ENCODE measurements around the gene DISP2.

The DISP2 gene

DNA sequence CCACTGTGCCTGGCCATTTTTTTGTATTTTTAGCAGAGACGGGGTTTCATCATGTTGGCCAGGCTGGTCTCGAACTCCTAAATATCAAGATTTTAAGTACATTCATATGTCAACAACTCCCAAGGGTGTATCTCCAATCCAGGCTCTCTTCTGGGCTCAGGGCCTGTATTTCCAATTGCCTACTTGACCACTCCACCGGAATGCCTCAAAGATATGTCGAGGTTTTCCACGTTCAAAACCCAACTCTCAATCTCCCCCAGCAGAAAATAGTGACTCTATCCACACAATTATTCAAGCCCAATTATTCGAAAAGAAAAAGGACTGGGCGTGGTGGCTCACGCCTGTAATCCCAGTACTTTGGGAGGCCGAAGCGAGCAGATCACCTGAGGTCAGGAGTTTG, 22.6 kb downstream of the DISP2 start:
- peaks cover 15% of the 10 kb centered on the region for H3K36me3 ChIP-seq
- TF ChIP-seq, protein P1, sequence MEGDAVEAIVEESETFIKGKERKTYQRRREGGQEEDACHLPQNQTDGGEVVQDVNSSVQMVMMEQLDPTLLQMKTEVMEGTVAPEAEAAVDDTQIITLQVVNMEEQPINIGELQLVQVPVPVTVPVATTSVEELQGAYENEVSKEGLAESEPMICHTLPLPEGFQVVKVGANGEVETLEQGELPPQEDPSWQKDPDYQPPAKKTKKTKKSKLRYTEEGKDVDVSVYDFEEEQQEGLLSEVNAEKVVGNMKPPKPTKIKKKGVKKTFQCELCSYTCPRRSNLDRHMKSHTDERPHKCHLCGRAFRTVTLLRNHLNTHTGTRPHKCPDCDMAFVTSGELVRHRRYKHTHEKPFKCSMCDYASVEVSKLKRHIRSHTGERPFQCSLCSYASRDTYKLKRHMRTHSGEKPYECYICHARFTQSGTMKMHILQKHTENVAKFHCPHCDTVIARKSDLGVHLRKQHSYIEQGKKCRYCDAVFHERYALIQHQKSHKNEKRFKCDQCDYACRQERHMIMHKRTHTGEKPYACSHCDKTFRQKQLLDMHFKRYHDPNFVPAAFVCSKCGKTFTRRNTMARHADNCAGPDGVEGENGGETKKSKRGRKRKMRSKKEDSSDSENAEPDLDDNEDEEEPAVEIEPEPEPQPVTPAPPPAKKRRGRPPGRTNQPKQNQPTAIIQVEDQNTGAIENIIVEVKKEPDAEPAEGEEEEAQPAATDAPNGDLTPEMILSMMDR (IDR thresholded peaks at IDR 0.05; ENCODE audit: low read depth, low read length), result no peak
- no peak overlapping the region for H3K4me3 ChIP-seq (ENCODE audit: low read depth, low read length)
- DNase-seq, result no peak
- no peaks in the 10 kb centered on the region for H3K9me3 ChIP-seq (ENCODE audit: severe bottlenecking)
- H3K27me3 ChIP-seq (ENCODE audit: insufficient read depth, low read depth, severe bottlenecking), result no peaks in the 10 kb centered on the region
- H3K27ac ChIP-seq, result no peak overlapping the region

DNA sequence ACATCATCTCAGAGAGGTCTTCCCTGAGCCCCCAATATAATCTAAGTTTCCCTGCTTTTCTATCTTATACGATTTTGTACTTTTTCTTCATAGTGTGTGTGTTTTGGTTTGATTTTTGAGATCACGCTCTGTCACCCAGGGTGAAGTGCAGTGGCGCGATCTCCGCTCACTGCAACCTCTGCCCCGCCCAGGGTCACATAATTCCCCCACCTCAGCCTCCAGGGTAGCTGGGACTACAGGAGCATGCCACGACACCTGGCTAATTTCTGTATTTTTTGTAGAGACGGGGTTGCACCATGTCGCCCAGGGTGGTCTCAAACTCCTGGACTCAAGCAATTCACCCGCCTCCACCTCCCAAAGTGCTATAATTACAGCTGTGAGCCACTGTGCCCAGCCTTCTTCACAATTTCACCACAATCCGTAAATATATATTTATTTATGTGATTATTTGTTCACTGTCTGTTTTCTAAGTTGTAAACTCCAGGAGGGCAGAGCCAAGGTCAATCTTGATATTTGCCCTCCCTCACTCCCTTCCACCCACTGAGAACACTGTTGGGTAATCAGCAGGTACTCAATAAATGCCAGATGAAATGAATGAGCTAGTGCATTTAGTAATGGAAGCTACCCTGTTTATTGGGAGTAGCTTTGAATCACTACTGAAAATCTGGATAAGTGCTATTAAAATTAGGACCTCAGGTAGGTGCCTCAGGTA, 24.0 kb downstream of the DISP2 start:
- H3K36me3 ChIP-seq, result peaks cover 26% of the 10 kb centered on the region
- no peaks in the 10 kb centered on the region for H3K9me3 ChIP-seq (ENCODE audit: severe bottlenecking)
- TF ChIP-seq, protein P1 (IDR thresholded peaks at IDR 0.05; ENCODE audit: low read depth, low read length), result no peak
- no peaks in the 10 kb centered on the region for H3K27me3 ChIP-seq (ENCODE audit: insufficient read depth, low read depth, severe bottlenecking)
- H3K4me3 ChIP-seq (ENCODE audit: low read depth, low read length), result no peak overlapping the region
- DNase-seq, result no peak
- H3K27ac ChIP-seq, result peak overlapping the region; percentile 33; the same call in 1 of the 2 replicates

DNA sequence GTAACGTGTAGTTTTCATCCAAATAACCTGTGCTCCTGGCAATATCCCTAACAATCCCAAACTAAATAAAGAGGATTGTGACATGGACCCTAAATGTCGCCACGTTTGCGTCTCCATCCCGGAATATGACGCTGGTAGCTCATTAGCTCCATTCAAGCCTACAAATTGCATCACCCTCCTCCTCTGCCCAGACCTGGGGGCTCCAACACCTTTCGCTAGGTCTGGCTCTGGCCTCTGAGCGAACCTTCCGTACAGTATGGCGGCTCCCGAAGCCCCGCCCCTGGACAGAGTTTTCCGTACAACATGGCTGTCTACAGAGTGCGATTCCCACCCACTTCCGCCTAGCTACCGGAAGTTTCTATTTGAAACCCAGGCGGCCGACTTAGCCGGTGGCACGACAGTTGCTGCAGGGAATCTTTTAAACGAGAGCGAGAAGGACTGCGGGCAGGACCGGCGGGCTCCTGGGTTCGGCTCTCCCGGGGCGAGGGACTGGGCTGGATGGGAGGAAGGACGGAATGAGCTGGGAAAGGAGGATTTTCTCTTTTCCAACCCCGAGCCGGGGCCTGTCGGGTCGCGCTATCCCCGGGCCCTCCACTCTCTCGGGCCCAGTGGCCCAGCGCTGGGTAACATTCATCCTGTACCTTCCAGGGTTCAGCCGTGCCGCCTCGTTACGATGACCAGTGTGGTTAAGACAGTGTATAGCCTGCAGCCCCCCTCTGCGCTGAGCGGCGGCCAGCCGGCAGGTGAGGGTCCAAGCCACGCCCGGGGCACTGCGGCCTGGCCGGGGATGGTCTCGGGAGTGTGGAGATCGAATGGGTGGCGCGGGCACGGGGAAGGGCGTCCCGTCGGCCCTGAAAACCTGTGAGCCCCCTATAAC, 24.8 kb downstream of the DISP2 start, which contains the start of gene KNSTRN:
Gene KNSTRN (plus strand): TSS at position 142 of the 877 bp plus-strand sequence. CDS start 115 bp downstream, at position 257.
- no peaks in the 10 kb centered on the region for H3K27me3 ChIP-seq (ENCODE audit: insufficient read depth, low read depth, severe bottlenecking)
- peak within 1 kb of the TSS; percentile 88 for H3K27ac ChIP-seq
- peak; percentile 94 for DNase-seq
- TF ChIP-seq, protein P1 (IDR thresholded peaks at IDR 0.05; ENCODE audit: low read depth, low read length), result no peak
- H3K4me3 ChIP-seq (ENCODE audit: low read depth, low read length), result peak within 1 kb of the TSS; percentile 71
- H3K36me3 ChIP-seq, result peaks cover 35% of the 10 kb centered on the region
- no peaks in the 10 kb centered on the region for H3K9me3 ChIP-seq (ENCODE audit: severe bottlenecking)

DNA sequence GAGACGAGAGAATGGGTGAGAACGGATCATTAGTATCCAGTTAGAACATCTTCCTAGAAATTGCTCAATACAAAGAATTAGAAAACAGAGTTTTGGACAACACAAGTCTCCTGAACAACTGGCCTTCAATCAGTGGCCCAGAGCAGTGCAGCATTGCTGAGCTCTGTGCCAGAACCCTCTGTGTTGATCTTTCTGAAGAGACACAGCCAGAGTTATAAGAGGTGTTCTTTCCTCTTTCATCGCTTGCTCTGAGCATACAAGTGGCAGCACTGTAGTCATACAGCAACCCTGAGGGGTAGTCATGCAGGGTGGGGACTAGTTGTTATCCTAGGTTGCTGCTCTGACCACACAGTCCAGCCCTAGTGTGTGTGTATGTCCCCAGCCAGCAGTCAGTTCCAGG, 28.5 kb downstream of the DISP2 start:
- Histone ChIP-seq H3K36me3 (peaks cover 71% of the 10 kb centered on the region), H3K9me3 (ENCODE audit: severe bottlenecking) (no peaks in the 10 kb centered on the region), H3K27me3 (ENCODE audit: insufficient read depth, low read depth, severe bottlenecking) (no peaks in the 10 kb centered on the region), H3K27ac (no peak overlapping the region), H3K4me3 (ENCODE audit: low read depth, low read length) (no peak overlapping the region)
- DNase-seq, result no peak
- TF ChIP-seq, protein P1 (IDR thresholded peaks at IDR 0.05; ENCODE audit: low read depth, low read length), result no peak

DNA sequence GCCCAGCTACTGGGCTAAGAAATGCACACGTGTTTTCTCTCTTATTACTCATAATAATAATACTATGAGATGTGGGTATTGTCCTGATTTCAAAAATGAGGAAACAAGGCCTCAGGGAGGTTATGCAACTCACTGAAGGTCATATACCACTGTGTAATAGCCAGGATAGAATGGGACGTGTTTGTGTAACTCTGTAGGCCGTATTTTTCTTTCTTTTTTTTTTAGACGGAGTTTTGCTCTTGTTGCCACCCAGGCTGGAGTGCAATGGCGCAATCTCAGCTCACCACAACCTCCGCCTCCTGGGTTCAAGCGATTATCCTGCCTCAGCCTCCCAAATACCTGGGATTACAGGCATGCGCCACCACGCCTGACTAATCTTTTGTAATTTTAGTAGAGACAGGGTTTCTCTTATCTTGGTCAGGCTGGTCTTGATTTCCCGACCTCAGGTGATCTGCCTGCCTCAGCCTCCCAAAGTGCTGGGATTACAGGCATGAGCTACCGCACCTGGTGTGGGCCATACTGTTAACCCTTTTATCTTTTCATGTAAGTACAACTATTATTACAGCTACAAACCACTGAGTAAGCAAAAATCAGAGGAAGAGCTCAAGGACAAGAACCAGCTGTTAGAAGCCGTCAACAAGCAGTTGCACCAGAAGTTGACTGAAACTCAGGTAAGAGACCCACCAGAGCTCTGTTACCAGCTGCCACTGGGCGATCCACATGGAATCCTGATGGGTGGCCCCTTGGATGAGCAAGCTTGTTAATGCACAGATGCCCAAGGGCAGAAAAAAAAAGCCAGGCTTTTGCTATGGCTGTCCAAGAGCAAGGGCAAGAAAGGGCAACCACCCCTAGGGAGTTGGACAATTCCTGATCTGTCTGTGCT, 31.2 kb downstream of the DISP2 start:
- Histone ChIP-seq H3K36me3 (peaks cover 98% of the 10 kb centered on the region), H3K27me3 (ENCODE audit: insufficient read depth, low read depth, severe bottlenecking) (no peaks in the 10 kb centered on the region), H3K4me3 (ENCODE audit: low read depth, low read length) (no peak overlapping the region), H3K27ac (no peak overlapping the region), H3K9me3 (ENCODE audit: severe bottlenecking) (no peaks in the 10 kb centered on the region)
- TF ChIP-seq, protein P1 (IDR thresholded peaks at IDR 0.05; ENCODE audit: low read depth, low read length), result no peak
- DNase-seq, result no peak
